ENCODE data around the gene EPHA6.
A peak's percentile ranks its signal among the peaks of the same experiment; 100 is the strongest.
"Not testable (repeated sequence)": the region's sequence is repeated elsewhere in the genome, so short reads cannot be mapped to it uniquely, and the experiment has no call there.

EPHA6 gene

GRCh38 chr3:97187771-97188170 is 373.4 kb downstream of the EPHA6 start:
- DNase-seq (ENCODE audit: low spot score): no peak

- no peak for DNase-seq (ENCODE audit: low spot score)
Observed at GRCh38 chr3:97189835-97190234, 375.4 kb downstream of the EPHA6 start.

GRCh38 chr3:97197083-97197482 is 382.7 kb downstream of the EPHA6 start:
- no peak for DNase-seq (ENCODE audit: low spot score)

- DNase-seq (ENCODE audit: low spot score): no peak
Observed at GRCh38 chr3:97197830-97198229, 383.4 kb downstream of the EPHA6 start.

- no peak for DNase-seq (ENCODE audit: low spot score)
Observed at GRCh38 chr3:97200387-97200786, 386.0 kb downstream of the EPHA6 start.

GRCh38 chr3:97201814-97202213 is 387.4 kb downstream of the EPHA6 start:
- DNase-seq (ENCODE audit: low spot score): no peak

GRCh38 chr3:97228966-97229365 is 414.6 kb downstream of the EPHA6 start:
- DNase-seq (ENCODE audit: low spot score): no peak

- no peak for DNase-seq (ENCODE audit: low spot score)
Observed at GRCh38 chr3:97230486-97230885, 416.1 kb downstream of the EPHA6 start.

GRCh38 chr3:97232393-97233034 is 418.1 kb downstream of the EPHA6 start:
- no peak for DNase-seq (ENCODE audit: low spot score)

- no peak for DNase-seq (ENCODE audit: low spot score)
Observed at GRCh38 chr3:97235179-97235578, 420.8 kb downstream of the EPHA6 start.

- DNase-seq (ENCODE audit: low spot score): no peak
Observed at GRCh38 chr3:97235611-97236315, 421.4 kb downstream of the EPHA6 start.

GRCh38 chr3:97241417-97241816 is 427.0 kb downstream of the EPHA6 start:
- DNase-seq (ENCODE audit: low spot score): no peak

- DNase-seq (ENCODE audit: low spot score): no peak
Observed at GRCh38 chr3:97245201-97245910, 431.0 kb downstream of the EPHA6 start.

GRCh38 chr3:97256060-97256459 is 441.7 kb downstream of the EPHA6 start:
- DNase-seq (ENCODE audit: low spot score): no peak

- no peak for DNase-seq (ENCODE audit: low spot score)
Observed at GRCh38 chr3:97257942-97258697, 443.7 kb downstream of the EPHA6 start.

GRCh38 chr3:97259263-97259662 is 444.9 kb downstream of the EPHA6 start:
- DNase-seq (ENCODE audit: low spot score): no peak

- DNase-seq (ENCODE audit: low spot score): peak; percentile 8
Observed at GRCh38 chr3:97264180-97264579, 449.8 kb downstream of the EPHA6 start.

- DNase-seq (ENCODE audit: low spot score): no peak
Observed at GRCh38 chr3:97265237-97266005, 451.0 kb downstream of the EPHA6 start.

GRCh38 chr3:97269202-97269601 is 454.8 kb downstream of the EPHA6 start:
- no peak for DNase-seq (ENCODE audit: low spot score)

GRCh38 chr3:97276879-97277550 is 462.6 kb downstream of the EPHA6 start:
- DNase-seq (ENCODE audit: low spot score): not testable (repeated sequence)

- DNase-seq (ENCODE audit: low spot score): no peak
Observed at GRCh38 chr3:97277708-97278107, 463.3 kb downstream of the EPHA6 start.
